Astrocyte (in vitro differentiated cells and primary cell): ENCODE measurements around the gene NPRL2. TPM values are rescaled to one million over a fixed set of nuclear protein-coding genes. Genes with fewer than 3 reads are reported as not detected.
A peak's percentile ranks its signal among the peaks of the same experiment; 100 is the strongest.

Experiments used
- DNase-seq: peaks from one replicate; pipeline ENCODE4 v3.0.0-alpha.2; 2010; ENCODE audit warnings: low read depth
- FAIRE-seq: peaks from 2 replicates; lab custom pipeline; 2011; peaks lifted over from hg19 to GRCh38; lab: Jason Lieb, UNC
- H2AFZ ChIP-seq: 2 replicates; pipeline ENCODE4 v1.6.0; 2012; ENCODE audit warnings: low read depth, low read length, inconsistent platforms
- H3K27ac ChIP-seq: 2 replicates; pipeline ENCODE4 v1.5.1; 2011; ENCODE audit warnings: low read depth, low read length, inconsistent platforms
- H3K27me3 ChIP-seq: 2 replicates; pipeline ENCODE4 v1.6.0; 2011; ENCODE audit warnings: low read length, inconsistent platforms; ENCODE audit not compliant: insufficient read depth
- H3K36me3 ChIP-seq: 2 replicates; pipeline ENCODE4 v1.5.1; 2011; ENCODE audit warnings: low read length, inconsistent platforms; ENCODE audit not compliant: insufficient read depth
- H3K4me1 ChIP-seq: 2 replicates; pipeline ENCODE4 v1.5.1; 2011; ENCODE audit warnings: low read length, inconsistent platforms; ENCODE audit not compliant: insufficient read depth
- H3K4me2 ChIP-seq: 2 replicates; pipeline ENCODE4 v1.6.0; 2012; ENCODE audit warnings: low read length, inconsistent platforms
- H3K4me3 ChIP-seq: 2 replicates; pipeline ENCODE4 v1.5.1; 2011; ENCODE audit warnings: low read depth, mild to moderate bottlenecking, low read length, inconsistent platforms; ENCODE audit not compliant: insufficient read depth
- H3K79me2 ChIP-seq: 2 replicates; pipeline ENCODE4 v1.6.0; 2012; ENCODE audit warnings: mild to moderate bottlenecking, low read length, inconsistent platforms; ENCODE audit not compliant: insufficient read depth
- H3K9ac ChIP-seq: 2 replicates; pipeline ENCODE4 v1.6.0; 2012; ENCODE audit warnings: mild to moderate bottlenecking, low read length, inconsistent platforms
- H3K9me3 ChIP-seq: 2 replicates; pipeline ENCODE4 v1.5.1; 2012; ENCODE audit warnings: low read depth, mild to moderate bottlenecking, low read length, inconsistent platforms; ENCODE audit not compliant: insufficient read depth
- H4K20me1 ChIP-seq: 2 replicates; pipeline ENCODE4 v1.6.0; 2012; ENCODE audit warnings: low read length, inconsistent platforms; ENCODE audit not compliant: insufficient read depth
- H3K27ac Mint-ChIP-seq: one replicate; pipeline ENCODE4 v1.8.0; 2021; ENCODE audit warnings: mild to moderate bottlenecking, mixed read lengths; ENCODE audit not compliant: unreplicated experiment
- H3K27me3 Mint-ChIP-seq: one replicate; pipeline ENCODE4 v1.8.0; 2021; ENCODE audit warnings: low read depth, mixed read lengths; ENCODE audit not compliant: unreplicated experiment
- H3K36me3 Mint-ChIP-seq: one replicate; pipeline ENCODE4 v1.8.0; 2021; ENCODE audit warnings: low read depth, mixed read lengths; ENCODE audit not compliant: unreplicated experiment
- H3K4me1 Mint-ChIP-seq: one replicate; pipeline ENCODE4 v1.8.0; 2021; ENCODE audit warnings: low read depth, mixed read lengths; ENCODE audit not compliant: unreplicated experiment
- H3K4me3 Mint-ChIP-seq: one replicate; pipeline ENCODE4 v1.8.0; 2021; ENCODE audit warnings: mild to moderate bottlenecking, moderate library complexity, mixed read lengths; ENCODE audit not compliant: unreplicated experiment
- H3K9me3 Mint-ChIP-seq: one replicate; pipeline ENCODE4 v1.8.0; 2021; ENCODE audit warnings: mild to moderate bottlenecking, mixed read lengths; ENCODE audit not compliant: unreplicated experiment
- CTCF ChIP-seq: IDR thresholded peaks from 2 replicates; pipeline ENCODE4 v1.5.1; 2011; ENCODE audit warnings: low read depth, mild to moderate bottlenecking, inconsistent platforms, low read length, moderate library complexity; ENCODE audit not compliant: insufficient read depth
- EZH2 ChIP-seq: IDR thresholded peaks from 2 replicates; pipeline ENCODE4 v1.6.1; 2012; ENCODE audit warnings: mild to moderate bottlenecking, low read length, inconsistent platforms; ENCODE audit not compliant: insufficient read depth
- total RNA-seq: library from RNA; stranded (reverse); gene quantifications from 2 replicates; pipeline ENCODE4 v1.2.1, GENCODE V29; 2021

Gene NPRL2
- total RNA-seq, 1 donor from 2014 or later, result 15.7 TPM

GRCh38 chr3:50319894-50320625 lies 30.5 kb downstream of the NPRL2 start:
- no peak for DNase-seq
- TF ChIP-seq CTCF (no peak), EZH2 (no peak)
- H3K36me3 Mint-ChIP-seq, result peaks cover 21% of the 10 kb centered on the region
- peaks cover 50% of the 10 kb centered on the region for H4K20me1 ChIP-seq
- H3K27me3 Mint-ChIP-seq, result no peaks in the 10 kb centered on the region
- peak overlapping the region; percentile 93 for H3K4me2 ChIP-seq
- no peak overlapping the region for H3K27ac ChIP-seq
- peak overlapping the region; percentile 93 for H3K4me3 Mint-ChIP-seq
- peaks cover 29% of the 10 kb centered on the region for H3K4me1 ChIP-seq
- H3K27ac Mint-ChIP-seq, result peak overlapping the region; percentile 96
- H3K9me3 ChIP-seq, result no peaks in the 10 kb centered on the region
- H3K9ac ChIP-seq, result peak overlapping the region; percentile 96
- H3K4me3 ChIP-seq, result peak overlapping the region; percentile 95
- FAIRE-seq, result no peak
- H3K36me3 ChIP-seq, result peaks cover 12% of the 10 kb centered on the region
- no peaks in the 10 kb centered on the region for H3K9me3 Mint-ChIP-seq
- peak overlapping the region; percentile 92 for H2AFZ ChIP-seq
- no peaks in the 10 kb centered on the region for H3K27me3 ChIP-seq
- H3K79me2 ChIP-seq, result peaks cover 40% of the 10 kb centered on the region
- peaks cover 23% of the 10 kb centered on the region for H3K4me1 Mint-ChIP-seq

GRCh38 chr3:50319181-50319893 lies 31.2 kb downstream of the NPRL2 start:
- FAIRE-seq (no peak), DNase-seq (no peak)
- Mint-ChIP-seq H3K27ac (no peak overlapping the region), H3K4me3 (peak overlapping the region; percentile 93), H3K9me3 (no peaks in the 10 kb centered on the region), H3K27me3 (no peaks in the 10 kb centered on the region), H3K4me1 (peaks cover 23% of the 10 kb centered on the region), H3K36me3 (peaks cover 20% of the 10 kb centered on the region)
- H2AFZ ChIP-seq, result no peak overlapping the region
- H3K9me3 ChIP-seq, result no peaks in the 10 kb centered on the region
- TF ChIP-seq CTCF (no peak), EZH2 (no peak)
- peak overlapping the region; percentile 93 for H3K4me2 ChIP-seq
- H3K36me3 ChIP-seq, result peaks cover 8% of the 10 kb centered on the region
- H3K79me2 ChIP-seq, result peaks cover 40% of the 10 kb centered on the region
- no peak overlapping the region for H3K27ac ChIP-seq
- H3K4me1 ChIP-seq, result peaks cover 29% of the 10 kb centered on the region
- no peak overlapping the region for H3K4me3 ChIP-seq
- peaks cover 56% of the 10 kb centered on the region for H4K20me1 ChIP-seq
- H3K9ac ChIP-seq, result no peak overlapping the region
- no peaks in the 10 kb centered on the region for H3K27me3 ChIP-seq

GRCh38 chr3:50318615-50319014 lies 32.0 kb downstream of the NPRL2 start:
- no peak for FAIRE-seq
- no peak overlapping the region for H3K4me3 Mint-ChIP-seq

More at GRCh38 chr3:50318615-50319014, 32.0 kb downstream of the NPRL2 start:
- Histone ChIP-seq H3K79me2 (peaks cover 40% of the 10 kb centered on the region), H3K4me2 (peak overlapping the region; percentile 93), H3K4me3 (no peak overlapping the region), H3K27ac (no peak overlapping the region), H3K36me3 (peaks cover 8% of the 10 kb centered on the region), H2AFZ (no peak overlapping the region), H3K27me3 (no peaks in the 10 kb centered on the region), H4K20me1 (peaks cover 58% of the 10 kb centered on the region), H3K4me1 (peaks cover 29% of the 10 kb centered on the region), H3K9me3 (no peaks in the 10 kb centered on the region), H3K9ac (no peak overlapping the region)
- Mint-ChIP-seq H3K9me3 (no peaks in the 10 kb centered on the region), H3K27me3 (no peaks in the 10 kb centered on the region), H3K27ac (no peak overlapping the region), H3K4me1 (peaks cover 23% of the 10 kb centered on the region), H3K36me3 (peaks cover 21% of the 10 kb centered on the region)
- no peak for DNase-seq
- TF ChIP-seq CTCF (no peak), EZH2 (no peak)
